ENCODE measurements around the gene OR5B21.

Gene OR5B21

DNA sequence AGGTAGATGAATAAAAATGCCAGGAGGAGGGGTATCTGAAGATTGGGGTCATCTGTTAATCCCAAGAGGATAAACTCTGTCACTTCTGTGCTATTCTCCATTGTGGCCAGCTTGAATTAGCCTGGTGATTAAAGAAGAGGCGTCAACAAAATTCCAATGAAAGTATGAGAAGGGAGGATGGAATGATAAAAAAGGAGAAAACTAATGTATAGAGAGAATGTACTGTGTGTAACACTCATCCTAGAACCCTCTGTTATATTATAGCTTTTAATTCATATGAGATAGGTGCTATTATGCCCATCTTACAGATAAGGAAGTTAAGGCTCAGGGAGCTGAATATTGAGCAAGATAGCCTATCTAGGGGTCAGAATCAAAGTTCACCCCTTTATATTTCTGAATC is at the start of gene OR5B21:
OR5B21 (minus strand) TSS at position 101 of the 400 bp plus-strand sequence; CDS start at position 101, 0 bp downstream.
- no peak for DNase-seq

DNA sequence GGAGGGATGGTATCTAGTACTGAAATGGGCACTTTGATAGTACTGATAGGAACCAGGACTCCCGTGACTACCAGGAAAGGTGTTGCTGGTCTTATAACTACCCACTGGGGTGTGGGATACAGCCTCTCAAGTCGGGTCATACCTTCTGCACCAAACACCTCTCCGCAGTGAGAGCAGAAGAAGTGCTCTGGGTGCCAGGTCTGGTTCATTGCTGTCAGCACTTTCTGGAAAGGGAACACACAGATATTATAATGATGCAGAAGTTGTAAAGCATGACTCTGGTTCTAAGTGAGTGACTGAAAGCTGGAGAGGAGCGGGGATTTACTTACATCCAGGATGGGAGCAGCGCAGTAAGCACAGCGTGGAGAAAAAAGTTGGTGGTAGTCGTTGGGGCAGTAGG is 41.7 kb upstream of the OR5B21 start:
- DNase-seq = no peak

DNA sequence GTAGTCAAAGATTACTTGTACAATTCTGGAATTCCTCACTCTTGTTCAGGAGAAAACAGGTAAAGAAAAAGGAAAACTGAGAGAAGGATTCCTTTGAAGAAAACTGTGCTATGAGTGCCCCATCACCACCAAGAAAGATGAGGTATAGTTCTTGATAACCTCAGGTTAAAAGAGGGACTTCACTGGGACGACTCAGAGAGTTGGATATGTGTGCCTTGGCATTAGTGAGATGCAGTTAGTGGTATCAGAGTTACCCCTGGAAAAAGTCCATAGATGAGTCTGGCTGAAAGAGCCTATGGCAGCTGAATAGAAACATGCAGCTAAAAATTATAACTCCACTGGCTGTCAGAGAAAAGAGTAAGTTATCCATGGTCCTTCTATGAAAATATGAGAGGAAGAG is 38.9 kb upstream of the OR5B21 start:
- DNase-seq = no peak

DNA sequence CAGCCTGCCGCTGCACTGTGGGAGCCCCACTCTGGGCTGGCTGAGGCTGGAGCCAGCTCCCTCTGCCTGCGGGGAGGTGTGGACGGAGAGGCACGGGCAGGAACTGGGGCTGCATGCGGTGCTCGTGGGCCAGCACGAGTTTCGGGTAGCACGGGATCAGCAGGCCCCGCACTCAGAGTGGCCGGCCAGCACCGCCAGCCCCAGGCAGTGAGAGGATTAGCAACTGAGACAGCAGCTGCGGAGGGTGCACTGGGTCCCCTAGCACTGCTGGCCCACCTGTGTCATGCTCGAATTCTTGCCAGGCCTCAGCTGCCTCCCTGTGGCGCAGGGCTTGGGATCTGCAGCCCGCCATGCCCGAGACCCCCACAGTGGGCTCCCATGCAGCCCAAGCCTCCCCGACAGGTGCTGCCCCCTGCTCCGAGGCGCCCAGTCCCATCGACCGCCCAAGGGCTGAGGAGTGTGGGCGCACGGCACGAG is 24.0 kb upstream of the OR5B21 start:
- no peak for DNase-seq

DNA sequence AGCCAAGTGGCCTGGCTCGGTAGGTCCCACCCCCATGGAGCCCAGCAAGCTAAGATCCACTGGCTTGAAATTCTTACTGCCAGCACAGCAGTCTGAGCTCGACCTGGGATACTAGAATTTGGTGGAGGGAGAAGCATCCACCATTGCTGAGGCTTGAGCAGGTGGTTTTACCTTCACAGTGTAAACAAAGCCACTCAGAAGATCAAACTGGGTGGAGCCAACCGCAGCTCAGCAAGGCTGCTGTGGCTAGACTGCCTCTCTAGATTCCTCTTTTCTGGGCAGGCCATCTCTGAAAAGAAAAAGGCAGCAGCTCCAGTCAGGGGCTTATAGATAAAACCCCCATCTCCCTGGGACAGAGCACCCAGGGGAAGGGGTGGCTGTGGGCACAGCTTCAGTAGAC is 22.3 kb upstream of the OR5B21 start:
- no peak for DNase-seq

DNA sequence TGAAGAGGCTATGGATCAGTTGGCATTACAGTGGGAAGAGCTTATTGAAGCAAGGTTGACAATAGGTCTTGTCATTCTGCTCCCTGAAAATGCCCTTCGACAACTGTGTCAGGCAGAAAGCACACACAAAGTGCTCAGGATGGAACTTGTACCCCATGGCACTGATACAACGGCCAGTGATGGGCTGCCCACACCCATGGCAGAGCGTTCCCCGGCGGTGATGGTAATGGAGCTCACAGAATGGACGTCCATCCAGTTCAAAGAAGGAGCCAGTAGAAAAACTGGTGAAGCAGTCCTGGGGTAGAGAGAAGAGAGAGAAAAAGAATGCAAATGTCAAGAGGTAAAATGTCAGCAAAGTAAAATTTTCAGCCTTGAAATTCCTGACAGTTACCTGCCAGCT is 19.5 kb upstream of the OR5B21 start:
- no peak for DNase-seq

DNA sequence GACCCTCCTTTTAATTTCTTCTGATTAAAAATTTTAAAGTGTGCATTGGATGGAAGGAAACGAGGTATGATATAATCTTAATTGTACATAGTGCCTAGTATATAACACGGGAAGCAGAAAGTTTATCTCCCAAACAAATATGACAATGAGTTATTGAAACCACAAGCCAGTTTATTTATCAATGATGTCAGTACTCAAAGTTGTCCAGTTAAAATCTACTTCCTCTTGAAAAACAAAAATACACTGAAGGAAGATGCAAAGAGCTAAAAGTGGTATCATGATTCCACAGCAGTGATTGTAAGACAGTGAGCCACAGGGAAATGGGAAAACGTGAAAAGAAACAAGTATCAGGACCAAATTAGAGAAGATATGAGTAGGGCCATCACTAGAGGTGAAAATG is 18.8 kb upstream of the OR5B21 start:
- DNase-seq = no peak

DNA sequence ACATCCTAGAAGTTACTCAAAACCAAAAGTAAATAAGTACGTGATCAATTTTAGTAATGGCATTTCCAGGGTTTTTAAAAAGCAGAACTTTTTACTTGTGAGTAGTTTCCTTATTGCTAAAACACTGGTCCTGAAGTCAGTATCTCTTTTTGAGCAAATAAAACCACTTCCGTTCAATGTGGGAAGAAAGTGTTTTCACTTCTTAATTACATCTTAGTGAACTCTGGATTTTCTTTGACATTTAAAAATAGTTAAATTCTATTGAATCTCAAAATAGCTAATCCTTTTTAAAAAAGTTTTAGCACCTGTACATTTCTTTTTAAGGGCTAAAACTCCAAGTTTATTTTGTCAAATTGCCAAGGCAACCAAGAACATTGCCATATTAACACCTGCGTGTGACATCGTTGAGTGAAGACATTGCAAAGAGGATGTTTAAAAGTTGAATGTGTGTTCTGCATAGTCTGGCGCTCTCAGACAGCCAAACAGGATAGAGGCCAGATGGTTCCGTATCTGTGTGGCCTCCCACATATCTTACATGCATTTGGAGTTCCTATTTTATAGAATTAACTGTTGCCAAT is 17.2 kb upstream of the OR5B21 start:
- DNase-seq = no peak

DNA sequence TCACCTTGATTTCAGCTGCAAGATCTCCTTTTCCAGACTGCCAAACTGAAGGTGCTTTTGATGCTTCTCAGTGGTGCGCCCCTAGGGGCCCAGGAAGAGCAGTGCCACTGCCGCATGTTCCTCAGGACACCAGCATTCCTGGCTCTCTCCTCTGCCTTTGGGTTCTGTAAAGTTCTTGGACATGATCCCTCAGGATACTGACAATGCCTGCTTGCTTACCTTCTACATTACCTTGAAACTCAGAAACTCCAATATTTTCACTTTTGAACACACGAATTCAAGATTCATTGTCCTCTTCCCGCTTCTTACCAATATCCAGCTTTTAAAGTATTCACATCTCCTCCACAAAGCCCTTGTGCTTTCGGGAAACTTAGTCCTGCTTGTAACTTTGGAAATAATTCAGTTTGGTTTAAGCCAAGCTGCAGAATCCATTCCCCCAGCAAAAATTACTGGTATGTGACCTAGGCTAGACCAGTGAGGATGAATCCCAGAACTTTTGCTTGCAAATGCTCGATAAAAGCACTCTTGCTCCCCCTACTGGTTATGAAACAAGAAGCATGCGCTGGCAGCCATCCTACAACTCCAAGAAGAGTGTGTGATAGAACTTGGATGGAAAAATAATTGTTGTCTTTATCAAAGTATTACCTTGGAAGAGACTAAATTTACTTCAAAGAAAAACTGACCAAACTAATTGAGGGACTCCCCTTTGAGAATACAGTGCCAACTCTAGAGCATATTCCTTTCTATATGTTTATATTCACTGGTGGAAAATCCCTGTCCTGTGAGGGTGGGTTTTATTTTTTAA is 16.5 kb upstream of the OR5B21 start:
- DNase-seq = peak; percentile 71

DNA sequence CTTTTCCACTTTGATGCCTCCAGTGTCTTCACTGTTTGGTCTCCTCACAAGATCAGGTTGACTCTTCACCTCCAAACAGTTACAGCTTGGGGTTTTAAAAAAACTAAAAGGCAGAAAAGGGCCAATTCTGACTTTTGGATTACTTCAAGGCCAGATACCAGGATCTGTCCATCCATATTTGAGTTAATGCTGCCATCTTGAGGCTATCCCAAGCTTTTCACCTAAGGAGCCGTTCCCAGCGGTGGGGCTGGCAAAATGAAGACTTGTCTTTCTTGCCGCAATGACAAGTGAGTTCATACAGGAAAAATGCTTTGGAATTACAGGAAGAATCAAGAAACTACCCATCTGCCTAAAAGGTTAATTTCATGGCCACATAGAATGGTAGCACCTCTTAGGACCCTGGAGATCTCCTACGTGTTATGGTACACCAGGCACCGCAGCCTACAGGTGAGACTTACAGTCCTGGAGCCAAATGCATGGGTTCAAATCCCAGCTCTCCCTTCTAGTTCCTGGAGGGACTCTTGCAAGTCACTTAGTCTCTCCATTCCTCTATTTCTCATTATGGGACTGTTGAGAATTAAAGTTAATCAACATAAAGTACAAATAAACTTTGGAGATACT is 6.0 kb upstream of the OR5B21 start:
- peak; percentile 60 for DNase-seq

DNA sequence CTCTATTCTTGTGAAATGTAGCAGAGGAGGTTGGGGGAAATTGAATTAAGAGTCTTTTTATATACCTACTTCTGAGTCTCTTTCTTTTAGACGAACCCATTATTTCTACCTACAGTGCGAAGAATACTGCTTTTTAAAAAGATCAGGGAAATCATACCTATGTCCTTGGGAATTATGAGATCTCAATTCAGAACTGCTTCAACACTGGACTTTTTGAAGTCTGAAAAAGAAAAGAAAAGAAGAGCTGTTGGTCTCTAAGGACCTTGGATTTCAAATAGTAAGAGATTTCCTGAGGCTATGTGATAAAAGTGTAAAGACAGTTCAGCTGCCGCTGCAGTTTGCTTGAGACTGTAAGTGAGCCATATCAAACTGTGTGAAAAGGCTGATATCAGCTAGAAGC is 3.7 kb upstream of the OR5B21 start:
- no peak for DNase-seq

DNA sequence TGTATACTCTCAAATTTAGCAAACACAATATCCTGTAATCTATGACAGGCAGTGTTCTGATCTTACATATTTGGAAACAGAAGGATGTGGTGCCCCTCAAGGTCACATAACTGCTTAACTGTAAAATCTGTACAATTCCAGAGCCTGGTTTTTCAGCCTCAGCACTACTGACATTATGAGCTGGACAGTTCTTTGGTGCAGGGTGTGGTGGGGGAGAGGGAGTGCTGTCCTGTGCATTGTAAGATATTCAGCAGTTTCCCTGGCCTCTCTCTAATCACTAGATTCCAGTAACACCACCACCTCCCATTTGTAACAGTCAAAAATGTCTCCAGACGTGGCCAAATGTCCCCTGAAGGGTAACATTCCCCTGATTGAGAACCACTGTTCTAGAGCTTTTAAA is 1.8 kb upstream of the OR5B21 start:
- no peak for DNase-seq

DNA sequence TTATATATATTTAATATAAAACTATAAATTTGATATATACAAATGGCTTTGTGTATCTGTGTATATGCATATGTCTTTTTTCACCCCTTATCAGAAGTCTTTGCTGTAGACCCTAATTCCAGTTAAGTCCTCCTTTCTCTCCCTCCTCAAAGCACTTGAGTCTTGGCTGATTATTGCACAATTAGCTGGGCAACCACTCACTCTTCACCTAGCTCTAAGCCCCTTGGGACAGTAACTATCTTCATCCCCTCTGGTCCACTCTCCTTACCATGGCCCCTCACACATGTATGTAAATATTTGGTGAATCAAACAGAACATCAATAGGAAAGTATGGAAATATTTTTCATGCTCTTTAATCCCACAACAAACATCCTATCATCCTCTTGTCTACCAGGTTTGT is 909 bp upstream of the OR5B21 start:
- DNase-seq = no peak

DNA sequence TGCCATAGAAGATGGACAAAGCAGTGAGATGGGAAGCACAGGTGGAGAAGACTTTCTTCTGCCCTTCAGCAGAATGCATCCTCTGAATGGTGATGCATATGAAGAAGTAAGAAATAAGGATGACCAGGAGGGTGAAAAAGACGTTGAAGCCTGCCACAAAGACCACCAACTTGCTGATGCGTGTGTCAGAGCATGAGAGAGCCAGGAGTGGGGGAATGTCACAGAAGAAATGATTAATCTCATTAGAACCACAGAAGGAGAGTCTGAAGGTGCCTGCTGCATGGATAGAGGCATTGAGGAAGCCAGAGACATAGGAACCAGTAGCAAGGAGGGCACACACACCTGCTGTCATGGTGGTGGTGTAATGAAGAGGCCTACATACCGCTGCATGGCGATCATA is 550 bp downstream of the OR5B21 start:
- DNase-seq = no peak

DNA sequence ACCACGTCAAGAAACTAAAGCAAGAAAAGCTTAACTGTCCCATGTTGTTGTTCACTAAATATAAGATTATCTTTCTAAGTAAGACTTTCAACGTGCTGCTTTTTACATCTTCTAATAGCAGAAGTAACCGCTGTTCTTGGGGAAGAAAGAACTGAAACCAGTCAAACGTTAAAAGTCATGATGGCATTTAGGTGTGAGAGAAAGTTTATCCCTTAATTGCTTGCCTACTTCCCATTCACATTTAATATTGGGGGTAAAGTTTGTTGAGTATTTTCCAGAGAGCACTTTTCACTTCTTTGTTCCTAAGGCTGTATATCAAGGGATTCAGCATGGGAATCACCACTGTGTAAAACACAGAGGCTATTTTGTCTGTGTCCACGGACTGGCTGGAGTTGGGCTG is 970 bp downstream of the OR5B21 start:
- DNase-seq = no peak

DNA sequence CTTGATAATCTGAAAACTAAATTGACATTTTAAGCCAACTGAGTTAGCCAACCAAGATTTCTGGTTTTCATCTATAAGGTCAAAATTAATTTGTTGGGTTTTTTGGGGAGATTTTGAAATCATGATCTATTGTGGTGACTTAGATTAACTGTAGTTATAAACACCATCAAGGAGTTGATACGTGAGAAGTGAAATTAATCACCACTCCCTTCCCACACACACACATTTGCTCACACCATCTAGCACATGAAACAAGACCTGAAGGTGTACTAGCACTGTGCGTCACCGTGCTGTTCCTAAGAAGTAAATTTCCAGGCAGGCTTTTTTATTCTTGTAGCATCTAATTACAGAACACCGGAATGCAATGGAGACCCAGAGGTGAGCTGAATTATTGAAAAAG is 2.1 kb downstream of the OR5B21 start:
- DNase-seq = no peak

DNA sequence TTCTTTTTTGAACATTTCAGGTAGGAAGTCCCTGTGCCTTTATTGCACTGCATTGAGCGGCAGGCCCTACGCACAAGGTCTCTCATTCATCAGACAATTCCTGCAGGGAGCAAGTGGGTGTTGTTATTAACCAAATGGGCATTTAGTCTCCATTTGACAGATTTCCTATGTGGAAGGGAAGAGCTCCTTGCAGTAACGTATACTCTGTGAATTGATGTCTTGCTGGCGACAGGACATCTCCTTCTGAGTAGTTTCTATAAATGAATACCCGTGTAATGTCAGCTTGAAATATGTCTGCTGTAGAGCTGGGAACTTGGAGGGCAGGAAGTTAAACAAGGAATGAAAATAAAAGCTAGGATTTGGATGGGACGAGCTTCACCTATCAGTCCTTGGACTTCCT is 3.7 kb downstream of the OR5B21 start:
- no peak for DNase-seq

DNA sequence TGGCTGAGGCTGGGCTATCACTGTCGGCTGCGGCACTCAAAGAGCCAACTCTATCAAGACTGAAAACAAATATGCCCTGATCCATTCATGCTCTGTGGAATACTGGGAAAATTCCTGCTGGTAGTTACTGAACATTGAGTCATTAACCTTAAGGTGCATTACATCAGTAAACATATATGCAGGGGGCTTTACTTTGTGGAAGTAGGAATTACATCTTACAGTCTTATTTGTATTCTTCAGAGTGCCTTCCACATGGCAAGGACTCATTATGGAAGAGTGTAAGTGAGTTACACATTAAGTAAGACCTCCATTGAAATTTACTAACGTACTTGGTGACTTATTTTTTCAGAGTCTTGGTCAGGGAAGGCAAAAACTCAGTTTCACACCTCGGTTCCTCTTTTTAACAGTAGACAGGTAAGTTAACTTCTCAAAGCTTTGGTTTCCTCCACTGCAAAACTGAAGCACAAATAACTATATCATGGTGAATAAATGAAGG is 4.5 kb downstream of the OR5B21 start:
- no peak for DNase-seq

DNA sequence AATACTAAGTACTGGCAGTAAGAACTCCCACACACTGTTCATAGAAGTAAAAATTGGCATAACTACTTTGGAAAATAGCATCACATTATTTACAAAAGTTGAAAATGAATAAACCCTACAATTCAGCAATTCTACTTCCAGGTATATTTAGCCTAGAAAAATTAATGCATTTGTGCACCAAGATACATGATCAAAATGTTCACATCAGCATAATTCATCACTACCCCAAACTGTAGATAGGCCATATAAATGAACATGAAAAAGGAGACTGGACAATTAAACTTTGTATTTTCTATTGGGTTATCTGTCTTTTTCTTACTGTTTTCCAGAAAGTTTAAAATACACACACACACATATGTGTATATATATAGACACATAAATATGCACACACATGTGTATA is 5.9 kb downstream of the OR5B21 start:
- DNase-seq = no peak

DNA sequence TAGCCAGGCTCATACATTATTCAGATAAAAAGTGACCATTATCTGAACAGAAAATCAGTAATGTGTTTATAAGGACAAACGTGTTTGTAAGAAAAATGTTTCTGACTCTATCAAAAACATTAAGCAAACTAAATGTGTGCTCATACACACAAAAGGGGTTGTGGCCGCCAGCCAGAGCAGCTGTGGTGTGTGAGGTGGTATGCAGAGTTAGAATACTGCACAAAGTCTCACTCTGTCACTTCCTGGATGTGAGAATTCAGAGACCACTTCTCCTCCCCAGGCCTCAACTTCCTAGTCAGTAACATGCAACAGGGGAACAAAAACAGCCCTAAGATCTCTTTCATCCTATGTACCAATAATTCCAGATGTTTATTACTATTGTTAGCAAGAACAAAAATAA is 9.4 kb downstream of the OR5B21 start:
- no peak for DNase-seq

DNA sequence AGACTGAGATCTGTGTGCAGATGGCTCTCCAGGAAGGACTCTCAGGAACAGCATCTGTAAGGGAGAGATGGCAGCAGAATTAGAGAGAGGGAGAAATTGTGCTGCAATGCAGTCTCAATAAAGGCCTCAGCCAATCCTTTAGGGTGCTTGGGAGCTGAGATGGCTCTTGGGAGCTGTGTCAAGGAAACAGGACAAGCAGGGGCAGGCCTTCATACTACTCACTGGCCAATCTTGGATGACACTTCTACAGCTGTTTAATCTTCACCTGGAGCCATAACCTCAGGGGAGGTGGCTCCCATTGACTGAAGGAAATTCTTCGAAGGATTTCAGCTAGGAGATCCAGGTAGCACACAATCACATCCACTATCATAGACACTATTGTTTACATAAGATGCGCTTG is 10.0 kb downstream of the OR5B21 start:
- no peak for DNase-seq

DNA sequence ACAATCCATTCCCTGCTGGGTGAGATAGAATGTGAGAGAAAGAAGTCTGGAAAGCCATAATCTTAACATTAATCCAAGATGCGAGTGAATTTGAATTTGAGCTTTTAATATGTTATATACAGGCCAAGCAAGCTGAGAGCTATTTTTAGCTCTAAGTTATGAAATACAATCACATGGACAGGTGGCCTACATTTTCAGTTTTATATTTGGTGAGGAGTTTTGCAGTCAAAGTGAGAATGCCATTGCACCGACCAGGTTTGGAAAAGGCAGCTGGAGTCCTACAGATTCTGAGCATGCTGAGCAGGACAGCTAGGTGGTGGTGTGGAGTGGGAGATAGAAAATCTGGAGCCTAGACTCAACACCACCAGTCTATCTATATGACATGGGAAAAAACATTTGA is 12.0 kb downstream of the OR5B21 start:
- no peak for DNase-seq

DNA sequence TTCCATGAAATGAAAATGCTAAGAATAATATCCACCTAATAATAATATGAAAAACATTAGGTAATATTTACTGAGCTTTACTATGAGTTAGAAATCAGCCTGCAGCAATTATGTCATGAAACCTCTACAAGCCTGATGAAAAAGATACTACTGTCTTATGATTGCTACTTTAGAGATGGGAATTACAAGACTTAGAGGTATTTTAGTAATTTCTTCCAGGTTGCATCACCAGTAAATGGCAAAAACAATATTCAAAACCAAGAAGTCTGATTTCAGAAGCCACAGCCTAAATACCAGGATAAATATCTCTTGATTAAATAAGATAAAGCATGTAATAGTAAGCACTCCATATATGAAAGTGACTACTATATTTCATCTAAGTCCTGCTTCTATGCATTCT is 13.8 kb downstream of the OR5B21 start:
- DNase-seq = no peak

DNA sequence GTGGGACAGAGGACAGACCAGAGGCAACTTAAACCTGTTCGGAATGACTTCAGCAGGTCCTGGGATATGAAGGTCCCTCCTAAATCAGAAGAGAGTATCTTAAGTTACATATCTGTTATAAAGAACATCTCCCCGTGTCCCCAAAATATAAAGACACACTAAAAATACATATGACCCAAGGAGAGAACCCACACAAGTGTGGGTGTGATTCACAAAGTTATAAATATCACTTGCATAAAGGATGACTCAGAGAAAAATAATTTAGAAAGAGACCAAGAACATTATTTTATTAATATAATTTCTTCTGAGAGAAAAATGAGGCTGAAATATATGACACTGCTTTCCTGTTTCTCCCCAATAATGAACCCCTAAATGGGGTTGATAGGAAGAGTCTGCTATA is 14.2 kb downstream of the OR5B21 start:
- DNase-seq = no peak
